Measurements from ENCODE around the gene ATG2A.
A peak's percentile ranks its signal among the peaks of the same experiment; 100 is the strongest.

DNA sequence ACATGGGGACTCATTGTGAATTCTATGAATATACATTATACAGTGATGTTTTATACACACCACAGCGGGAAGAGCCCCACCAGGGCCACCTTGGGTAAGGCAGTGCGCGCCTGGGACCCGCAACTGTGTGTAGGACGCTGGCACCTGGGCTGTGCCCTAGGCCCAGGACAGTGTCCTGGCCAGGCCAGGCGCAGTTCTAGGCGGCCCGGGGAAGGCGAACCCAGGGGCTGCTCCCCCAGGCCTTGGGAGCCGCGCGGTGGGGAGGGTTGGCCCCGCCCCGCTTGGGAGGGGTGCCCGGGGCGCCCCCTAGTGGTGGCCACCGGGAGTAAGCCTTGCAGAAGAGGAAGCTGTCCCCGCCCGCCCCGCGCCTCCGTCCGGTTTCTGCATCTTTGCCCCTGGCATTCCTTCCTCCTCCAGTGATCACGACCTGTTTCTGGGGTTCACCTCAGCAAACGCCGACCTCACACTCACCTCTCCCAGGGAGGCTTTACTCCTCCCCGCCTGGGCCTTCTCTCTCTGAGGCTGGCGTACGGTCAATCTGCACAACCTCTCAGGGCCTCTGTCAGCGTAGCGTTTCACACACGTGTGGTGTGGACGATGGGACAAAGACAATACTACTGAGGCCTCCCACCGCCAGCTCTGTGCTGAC is 29.1 kb downstream of the ATG2A start:
- TF ChIP-seq, protein P1, sequence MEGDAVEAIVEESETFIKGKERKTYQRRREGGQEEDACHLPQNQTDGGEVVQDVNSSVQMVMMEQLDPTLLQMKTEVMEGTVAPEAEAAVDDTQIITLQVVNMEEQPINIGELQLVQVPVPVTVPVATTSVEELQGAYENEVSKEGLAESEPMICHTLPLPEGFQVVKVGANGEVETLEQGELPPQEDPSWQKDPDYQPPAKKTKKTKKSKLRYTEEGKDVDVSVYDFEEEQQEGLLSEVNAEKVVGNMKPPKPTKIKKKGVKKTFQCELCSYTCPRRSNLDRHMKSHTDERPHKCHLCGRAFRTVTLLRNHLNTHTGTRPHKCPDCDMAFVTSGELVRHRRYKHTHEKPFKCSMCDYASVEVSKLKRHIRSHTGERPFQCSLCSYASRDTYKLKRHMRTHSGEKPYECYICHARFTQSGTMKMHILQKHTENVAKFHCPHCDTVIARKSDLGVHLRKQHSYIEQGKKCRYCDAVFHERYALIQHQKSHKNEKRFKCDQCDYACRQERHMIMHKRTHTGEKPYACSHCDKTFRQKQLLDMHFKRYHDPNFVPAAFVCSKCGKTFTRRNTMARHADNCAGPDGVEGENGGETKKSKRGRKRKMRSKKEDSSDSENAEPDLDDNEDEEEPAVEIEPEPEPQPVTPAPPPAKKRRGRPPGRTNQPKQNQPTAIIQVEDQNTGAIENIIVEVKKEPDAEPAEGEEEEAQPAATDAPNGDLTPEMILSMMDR (IDR thresholded peaks at IDR 0.05 in 8 of 11, conservative IDR thresholded peaks at IDR 0.05 in 3 of 11), result peak; percentile 92 to 100 (median 99)
- no peak for TF ChIP-seq POLR2A (IDR thresholded peaks at IDR 0.05)
- peak; percentile 53 to 86 (median 71) for TF ChIP-seq POLR2AphosphoS5 (IDR thresholded peaks at IDR 0.05)
